Kasumi-1 (cell line): ENCODE measurements around the gene NSG1.
"Not testable (repeated sequence)": the region's sequence is repeated elsewhere in the genome, so short reads cannot be mapped to it uniquely, and the experiment has no call there.

Experiments used
- DNase-seq, 2 experiments: peaks; one replicate each; lab custom pipeline; 2025; lab: John Stamatoyannopoulos, UW

The NSG1 gene

DNA sequence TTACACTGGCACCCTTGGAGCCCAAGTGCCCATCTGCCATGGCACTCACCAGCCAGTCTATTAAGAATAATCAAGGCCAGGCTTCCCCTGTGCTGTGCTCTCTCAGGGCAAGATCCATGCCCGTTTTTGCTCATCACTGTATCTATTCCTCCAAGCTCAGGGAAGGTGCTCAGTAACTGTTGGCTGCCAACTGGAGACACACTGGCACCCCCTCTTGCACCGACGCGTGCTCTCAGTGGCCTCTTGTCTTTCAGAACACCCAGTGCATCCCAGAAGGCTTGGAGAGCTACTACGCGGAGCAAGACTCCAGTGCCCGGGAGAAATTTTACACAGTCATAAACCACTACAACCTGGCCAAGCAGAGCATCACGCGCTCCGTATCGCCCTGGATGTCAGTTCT, 30.1 kb downstream of the NSG1 start:
- DNase-seq = no peak

DNA sequence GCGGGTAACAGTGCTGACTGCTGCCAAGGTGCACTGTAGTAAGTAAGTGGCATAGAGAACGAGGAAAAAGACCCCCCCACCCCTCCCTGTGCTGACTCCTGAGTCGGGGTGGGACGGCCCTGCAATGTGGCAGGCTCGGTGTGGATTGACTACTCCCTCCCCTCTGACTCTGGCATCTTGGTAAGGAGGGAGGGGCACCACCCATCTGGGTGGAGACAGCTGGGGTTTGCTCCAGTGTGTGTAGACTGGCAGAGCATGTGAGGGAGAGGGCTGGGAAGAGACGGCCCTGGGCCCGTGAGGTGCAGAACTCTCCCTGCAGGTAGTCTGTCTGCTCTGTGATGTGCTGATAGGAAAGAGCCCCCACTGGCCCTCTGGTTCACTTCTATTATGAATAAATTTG, 31.0 kb downstream of the NSG1 start:
- DNase-seq = no peak

GRCh38 chr4:4418676-4419390, 31.9 kb downstream of the NSG1 start:
- no peak for DNase-seq

DNA sequence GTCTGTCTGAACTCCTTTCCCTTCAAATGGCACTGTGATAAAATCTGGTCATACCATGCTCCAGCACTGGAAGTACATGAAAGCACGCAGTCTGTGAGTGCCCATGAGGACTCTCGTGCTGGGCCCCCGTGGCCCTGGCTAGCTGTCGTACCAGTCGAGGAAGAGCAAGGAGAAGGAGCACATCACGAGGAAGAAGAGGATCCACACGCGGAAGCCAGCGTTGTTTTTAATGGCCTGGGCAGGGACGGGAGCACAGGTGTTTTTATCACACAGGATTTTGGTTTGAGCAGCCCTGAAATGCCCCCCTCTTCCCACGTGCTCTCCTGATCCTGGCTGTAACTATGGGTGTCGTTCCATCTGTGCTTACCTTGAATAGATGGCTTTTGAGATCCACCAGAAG, 33.0 kb downstream of the NSG1 start:
- DNase-seq = no peak

GRCh38 chr4:4420421-4420820, 33.5 kb downstream of the NSG1 start:
- DNase-seq = no peak

DNA sequence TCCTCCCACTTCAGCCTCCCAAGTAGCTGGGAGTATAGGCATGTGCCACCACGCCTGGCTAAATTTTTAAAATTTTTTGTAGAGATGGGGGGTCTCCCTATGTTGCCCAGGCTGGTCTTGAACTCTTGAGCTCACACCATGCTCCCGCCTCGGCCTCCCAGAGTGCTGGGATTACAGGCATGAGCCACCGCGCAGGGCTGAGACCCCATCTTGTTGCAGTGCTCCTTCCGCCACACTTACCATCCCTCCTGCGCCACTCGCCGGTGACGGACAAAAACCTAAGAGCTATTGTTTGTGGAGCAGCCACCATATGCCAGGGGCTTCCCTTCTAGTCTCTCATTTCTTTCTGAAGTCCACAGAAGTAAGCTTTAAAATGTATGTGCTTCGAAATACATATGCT, 34.5 kb downstream of the NSG1 start:
- DNase-seq = no peak

DNA sequence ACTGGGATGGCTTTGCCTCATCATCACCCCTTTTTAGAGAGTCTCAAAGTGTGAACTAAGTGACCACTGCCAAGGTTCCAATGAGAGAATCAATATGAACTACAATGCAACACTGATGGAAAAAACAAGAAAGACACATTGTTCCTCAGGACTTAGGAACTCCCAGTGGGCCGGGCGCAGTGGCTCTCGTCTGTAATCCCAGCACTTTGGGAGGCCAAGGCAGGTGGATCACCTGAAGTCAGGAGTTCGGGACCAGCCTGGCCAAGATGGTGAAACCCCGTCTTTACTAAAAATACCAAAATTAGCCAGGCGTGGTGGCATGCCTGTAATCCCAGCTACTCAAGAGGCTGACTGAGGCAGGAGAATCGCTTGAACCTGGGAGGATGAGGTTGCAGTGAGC, 35.2 kb downstream of the NSG1 start:
- not testable (repeated sequence) for DNase-seq

DNA sequence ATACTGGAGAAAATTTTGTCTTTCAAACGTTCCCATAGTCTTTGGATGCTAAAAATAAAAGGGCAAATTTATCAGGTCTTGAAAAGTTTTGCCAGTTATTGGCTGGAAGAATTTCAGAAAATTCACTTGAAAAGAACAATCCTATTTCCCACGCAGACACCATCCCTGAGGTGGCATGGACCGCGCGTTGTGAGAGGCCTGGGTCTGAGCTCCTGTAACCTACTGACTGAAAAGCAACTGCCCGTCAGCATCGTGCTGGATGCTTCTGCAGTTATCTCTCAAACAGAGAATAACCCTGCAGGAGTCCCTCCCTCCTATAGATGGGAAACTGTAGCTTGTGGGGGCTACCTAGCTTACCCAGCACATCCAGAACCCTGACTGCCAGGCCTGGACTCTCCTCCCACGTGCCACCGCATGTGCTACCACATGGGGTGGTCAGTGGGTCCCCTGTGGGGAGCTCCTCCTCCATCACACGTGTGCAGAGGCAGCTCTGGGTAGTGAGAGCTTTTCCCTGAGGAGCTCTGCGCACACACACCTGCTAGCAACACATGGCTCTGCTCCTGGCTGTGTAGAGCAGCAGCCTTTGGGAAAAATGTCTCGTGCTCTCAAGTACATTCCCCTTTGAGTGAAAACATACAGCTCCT, 36.1 kb downstream of the NSG1 start:
- no peak for DNase-seq

- DNase-seq = no peak
Measured at GRCh38 chr4:4423706-4424498, 37.0 kb downstream of the NSG1 start.

DNA sequence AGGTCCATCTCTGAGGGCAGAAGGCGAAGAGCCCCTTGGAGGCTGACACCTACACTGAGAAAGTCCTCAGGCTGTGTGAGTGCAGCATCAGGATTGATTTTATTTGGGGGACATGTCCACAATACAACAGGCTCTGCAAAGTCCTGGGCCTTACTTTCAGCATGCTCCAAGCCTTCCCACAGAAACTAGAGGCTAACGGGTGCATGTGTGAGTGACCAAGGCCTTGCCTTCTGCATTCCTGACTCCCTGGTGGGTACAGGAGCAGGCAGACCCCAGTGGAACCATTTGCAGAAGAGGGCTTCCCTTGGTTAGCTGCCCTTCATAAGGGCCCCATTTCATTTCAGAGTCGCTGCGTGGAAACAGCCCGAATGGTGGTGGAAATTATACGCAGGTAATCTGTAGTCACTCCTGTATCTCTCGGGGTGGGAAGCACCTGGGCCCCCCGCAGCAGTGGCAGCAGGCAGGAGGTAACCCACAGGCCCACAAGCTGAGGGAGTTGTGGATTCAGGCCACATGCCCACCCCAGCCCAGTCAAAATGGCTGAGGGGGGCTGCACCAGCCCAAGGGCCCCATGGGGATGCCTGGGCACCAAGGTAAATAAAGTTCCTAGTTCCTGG, 37.7 kb downstream of the NSG1 start:
- no peak for DNase-seq

- DNase-seq = no peak
Measured at GRCh38 chr4:4425119-4425690, 38.3 kb downstream of the NSG1 start.

- DNase-seq = no peak
Measured at GRCh38 chr4:4425696-4426095, 38.8 kb downstream of the NSG1 start.

- no peak for DNase-seq
Measured at GRCh38 chr4:4426511-4427120, 39.7 kb downstream of the NSG1 start.

DNA sequence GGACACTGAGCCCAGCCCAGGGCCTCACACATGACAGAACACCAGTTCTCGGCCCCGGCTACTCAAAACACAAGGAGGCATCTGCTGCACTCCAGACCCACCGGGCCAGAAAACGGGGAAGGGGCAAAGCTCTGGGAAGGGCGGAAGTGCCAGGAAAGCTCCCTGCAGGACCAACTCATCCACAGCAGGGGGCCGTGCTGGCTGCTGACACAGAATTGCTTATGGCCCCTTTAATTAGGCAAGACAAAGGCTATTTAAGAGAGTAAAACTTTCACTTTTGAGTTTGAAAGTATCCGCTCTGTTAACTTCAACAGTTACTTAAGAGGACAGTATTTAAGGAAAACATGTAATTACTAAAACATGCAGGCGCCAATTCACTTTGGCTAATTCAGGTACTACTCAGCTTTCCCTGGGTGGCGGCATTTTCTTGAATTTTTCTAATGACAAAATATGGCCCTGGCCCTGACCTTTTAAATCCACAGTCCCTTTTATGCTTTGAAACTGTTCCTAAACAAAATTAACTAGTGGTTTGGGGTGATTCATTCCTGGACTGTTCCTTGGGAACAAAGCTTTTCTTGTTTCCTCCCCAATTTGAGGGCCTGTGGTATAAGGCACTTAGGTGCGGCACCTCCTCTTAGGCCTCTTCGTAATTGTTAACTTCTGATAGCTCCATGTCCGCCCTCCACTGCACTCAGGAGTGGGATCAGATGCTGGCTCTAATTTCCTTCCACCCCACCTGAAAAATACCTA, 40.4 kb downstream of the NSG1 start:
- no peak for DNase-seq

GRCh38 chr4:4427886-4428285, 41.0 kb downstream of the NSG1 start:
- DNase-seq = no peak

GRCh38 chr4:4428966-4429875, 42.3 kb downstream of the NSG1 start:
- DNase-seq = no peak

- DNase-seq = peak; percentile 50 to 75
Measured at GRCh38 chr4:4430492-4431195, 43.7 kb downstream of the NSG1 start.

DNA sequence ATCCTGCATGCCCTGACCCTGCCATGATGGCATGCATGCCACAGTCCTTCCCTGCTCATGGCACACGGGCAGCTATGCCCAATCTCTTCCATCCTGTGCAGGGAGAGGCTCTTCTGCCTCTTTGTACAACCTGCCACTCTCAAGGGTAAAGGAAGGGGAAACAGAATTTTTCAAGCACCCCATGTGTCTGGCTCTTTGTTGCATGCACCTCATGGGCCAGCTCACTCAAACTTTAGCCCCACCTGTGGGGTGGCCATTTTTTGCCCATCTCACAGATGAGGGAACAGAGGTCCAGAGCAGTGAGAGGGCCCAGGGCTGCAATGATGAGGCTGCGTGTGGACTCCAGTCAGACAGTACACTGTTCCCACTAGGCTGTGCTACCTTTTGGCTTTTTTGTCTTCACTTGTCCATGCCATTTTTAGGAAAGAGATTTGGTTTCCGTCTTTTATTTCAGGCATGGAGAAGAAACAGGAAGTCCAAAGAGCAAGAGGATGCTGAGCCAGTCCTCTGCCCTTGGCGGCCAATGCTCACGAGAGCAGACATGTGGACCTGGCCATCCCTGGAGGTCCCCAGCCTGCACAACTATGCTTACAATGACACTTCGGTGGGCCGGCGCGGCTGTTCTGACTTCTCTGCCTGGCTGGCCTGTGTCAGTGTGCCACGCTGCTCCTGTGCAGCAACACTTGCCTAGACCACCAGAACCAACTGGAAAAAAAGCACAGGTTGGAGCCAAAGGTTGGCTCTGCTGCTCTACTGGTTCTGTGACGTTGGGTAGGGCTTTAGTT, 45.6 kb downstream of the NSG1 start:
- no peak for DNase-seq

DNA sequence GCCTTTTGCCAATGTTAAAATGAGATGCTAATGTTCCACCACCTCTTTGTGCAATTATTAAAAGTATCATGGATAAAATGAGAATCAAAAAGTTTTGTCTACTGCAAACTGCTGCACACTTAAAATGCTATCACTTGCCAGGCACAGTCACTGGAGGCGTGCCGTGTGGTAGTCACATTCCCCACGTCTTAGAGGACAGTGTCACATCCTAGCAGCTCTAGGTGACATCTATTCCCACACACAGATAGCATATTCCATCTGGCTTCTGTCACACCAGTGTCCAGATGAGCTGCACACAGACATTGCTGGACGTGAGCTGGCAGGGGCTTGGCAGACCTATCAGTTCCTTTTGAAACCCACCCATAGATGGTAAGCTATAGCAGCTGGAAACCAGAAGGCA, 47.0 kb downstream of the NSG1 start:
- DNase-seq = no peak
